Central memory CD8-positive, alpha-beta T cell (primary cell): ENCODE measurements around the gene GNAO1.
"Not testable (repeated sequence)": the region's sequence is repeated elsewhere in the genome, so short reads cannot be mapped to it uniquely, and the experiment has no call there.

ENCODE experiments used
- ATAC-seq: fragments of 150-1000 bp; cut with Tn5 transposase; replicated peaks from 2 replicates; pipeline ENCODE4 v1.10.0; 2022; ENCODE audit warnings: mild to moderate bottlenecking, moderate FRiP score, moderate number of reproducible peaks; ENCODE audit not compliant: poor library complexity, severe bottlenecking; ENCODE audit errors: extremely low read depth
- DNase-seq, 2 donors: peaks; one replicate each; pipeline ENCODE4 v3.0.0; 2021; ENCODE audit warnings: low spot score in 2 of 2
- H3K27ac Mint-ChIP-seq: one replicate; pipeline ENCODE4 v1.8.0; 2022; ENCODE audit warnings: low read depth, mild to moderate bottlenecking, moderate library complexity, mixed read lengths
- H3K27me3 Mint-ChIP-seq: one replicate; pipeline ENCODE4 v1.8.0; 2022; ENCODE audit warnings: mixed read lengths
- H3K36me3 Mint-ChIP-seq: one replicate; pipeline ENCODE4 v1.8.0; 2022; ENCODE audit warnings: mild to moderate bottlenecking, moderate library complexity, mixed read lengths; ENCODE audit not compliant: insufficient read depth
- H3K4me1 Mint-ChIP-seq: one replicate; pipeline ENCODE4 v1.8.0; 2022; ENCODE audit warnings: mixed read lengths
- H3K4me3 Mint-ChIP-seq: one replicate; pipeline ENCODE4 v1.8.0; 2022; ENCODE audit warnings: mild to moderate bottlenecking, moderate library complexity, mixed read lengths
- H3K9me3 Mint-ChIP-seq: one replicate; pipeline ENCODE4 v1.8.0; 2022; ENCODE audit warnings: mixed read lengths

The GNAO1 gene

DNA sequence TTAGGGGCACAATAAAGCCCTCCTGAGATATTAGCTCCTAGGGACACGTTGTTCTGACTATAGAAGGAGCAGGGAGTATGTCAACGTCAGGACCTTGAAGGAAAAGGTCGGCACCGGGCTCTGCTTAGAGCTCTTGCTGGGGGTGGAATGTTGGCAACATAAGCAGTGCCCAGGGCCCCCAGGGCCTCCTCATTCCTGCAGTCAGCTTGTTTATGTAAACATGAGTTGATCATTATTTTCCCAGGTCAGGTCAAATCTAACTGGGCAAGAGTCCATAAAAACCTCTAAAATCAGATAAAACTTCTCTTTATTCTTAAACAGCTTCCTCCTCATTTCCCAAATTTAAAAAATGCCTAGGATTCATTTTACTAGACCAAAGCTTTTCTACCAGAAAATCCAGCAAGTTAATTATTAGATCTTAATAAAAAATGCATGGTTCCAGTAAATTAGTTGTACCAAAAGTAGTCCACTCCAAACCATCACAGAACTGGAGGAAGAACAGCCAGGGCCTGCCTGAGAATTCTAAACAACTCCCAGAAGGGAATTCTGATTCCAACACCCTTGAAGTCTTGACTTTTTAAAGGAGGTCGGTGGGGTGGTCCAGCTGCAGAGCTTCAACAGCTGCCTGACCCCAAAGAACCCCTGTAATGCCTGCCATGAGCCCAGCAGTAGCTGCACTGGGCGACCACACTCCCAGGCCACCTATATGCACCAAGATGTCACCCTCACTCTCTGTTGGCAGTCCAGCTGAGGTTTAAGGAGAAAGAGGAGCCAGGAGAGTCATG lies 179.8 kb downstream of the GNAO1 start:
- DNase-seq: no peak
- no peak overlapping the region for H3K27ac Mint-ChIP-seq
- H3K36me3 Mint-ChIP-seq: peaks cover 16% of the 10 kb centered on the region
- H3K4me1 Mint-ChIP-seq: peaks cover 31% of the 10 kb centered on the region
- H3K4me3 Mint-ChIP-seq: no peak overlapping the region
- H3K27me3 Mint-ChIP-seq: no peaks in the 10 kb centered on the region
- no peak for ATAC-seq
- H3K9me3 Mint-ChIP-seq: no peaks in the 10 kb centered on the region

DNA sequence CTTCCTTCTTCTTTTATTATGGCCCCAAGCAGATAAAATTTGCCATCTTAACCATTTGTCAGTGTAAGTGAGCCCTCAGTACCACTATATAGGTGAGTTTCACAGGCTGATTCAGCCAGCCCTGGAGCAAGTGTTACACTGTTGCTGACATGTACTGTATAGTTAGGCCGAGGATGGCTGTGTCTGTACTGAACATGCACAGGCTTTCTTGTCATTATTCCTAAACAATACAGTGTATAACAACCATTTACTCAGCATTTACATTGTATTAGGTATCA lies 180.3 kb downstream of the GNAO1 start:
- DNase-seq (no peak), ATAC-seq (no peak)
- Mint-ChIP-seq H3K4me3 (no peak overlapping the region), H3K27me3 (no peaks in the 10 kb centered on the region), H3K27ac (no peak overlapping the region), H3K4me1 (peaks cover 31% of the 10 kb centered on the region), H3K9me3 (no peaks in the 10 kb centered on the region), H3K36me3 (peaks cover 16% of the 10 kb centered on the region)

DNA sequence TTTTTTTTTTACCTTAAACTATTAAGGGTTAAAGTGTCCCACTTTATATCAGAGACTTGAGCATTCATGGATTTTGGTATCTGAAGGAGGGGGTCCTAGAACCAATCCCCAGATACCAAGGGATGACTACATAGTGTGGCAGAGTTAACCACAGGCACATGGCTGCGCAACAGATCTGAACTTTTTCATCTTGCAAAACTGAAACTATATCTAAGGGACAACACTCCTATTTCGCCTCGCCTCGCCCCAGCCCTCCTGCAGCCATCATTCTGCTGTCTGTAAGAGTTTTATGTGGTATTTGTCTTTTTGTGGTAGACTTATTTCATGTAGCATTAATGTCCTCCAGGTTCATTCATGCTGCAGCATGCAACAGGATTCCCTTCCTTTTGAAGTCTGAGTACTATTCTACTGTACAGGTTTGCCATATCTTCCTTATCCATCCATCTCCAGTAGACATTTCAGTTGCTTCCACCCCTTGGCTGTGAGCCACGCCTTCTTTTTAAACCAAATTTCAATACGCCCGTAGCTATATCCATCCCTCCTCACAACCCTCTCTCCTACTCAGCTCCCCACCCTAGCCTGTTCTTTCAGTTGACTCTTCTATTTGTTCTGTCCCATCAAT lies 180.8 kb downstream of the GNAO1 start:
- no peak overlapping the region for H3K27ac Mint-ChIP-seq
- H3K9me3 Mint-ChIP-seq: no peaks in the 10 kb centered on the region
- H3K4me3 Mint-ChIP-seq: no peak overlapping the region
- no peaks in the 10 kb centered on the region for H3K27me3 Mint-ChIP-seq
- DNase-seq: no peak
- ATAC-seq: no peak
- H3K36me3 Mint-ChIP-seq: peaks cover 16% of the 10 kb centered on the region
- H3K4me1 Mint-ChIP-seq: peaks cover 32% of the 10 kb centered on the region

DNA sequence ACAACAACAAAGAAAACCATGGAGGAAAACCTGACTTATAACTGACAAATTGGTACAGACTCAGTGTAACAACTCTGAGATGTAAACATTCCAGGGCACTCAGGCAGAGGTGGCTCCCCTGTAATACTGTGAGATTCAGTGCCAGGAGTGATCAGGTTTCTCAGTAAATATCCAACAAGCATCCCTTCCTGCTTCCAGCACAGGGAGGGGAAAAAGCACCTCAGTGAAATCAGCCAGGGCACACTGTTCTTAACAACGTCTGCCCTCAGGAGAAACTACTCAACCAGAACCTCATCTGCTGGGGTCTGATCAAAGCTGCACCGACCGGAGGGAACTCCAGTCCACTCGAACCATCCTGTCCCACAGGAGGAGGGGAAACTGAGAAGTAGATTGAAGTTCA lies 181.7 kb downstream of the GNAO1 start:
- Mint-ChIP-seq H3K27ac (no peak overlapping the region), H3K4me1 (peaks cover 40% of the 10 kb centered on the region), H3K36me3 (peaks cover 14% of the 10 kb centered on the region), H3K4me3 (no peak overlapping the region), H3K9me3 (no peaks in the 10 kb centered on the region), H3K27me3 (no peaks in the 10 kb centered on the region)
- ATAC-seq (no peak), DNase-seq (no peak)

DNA sequence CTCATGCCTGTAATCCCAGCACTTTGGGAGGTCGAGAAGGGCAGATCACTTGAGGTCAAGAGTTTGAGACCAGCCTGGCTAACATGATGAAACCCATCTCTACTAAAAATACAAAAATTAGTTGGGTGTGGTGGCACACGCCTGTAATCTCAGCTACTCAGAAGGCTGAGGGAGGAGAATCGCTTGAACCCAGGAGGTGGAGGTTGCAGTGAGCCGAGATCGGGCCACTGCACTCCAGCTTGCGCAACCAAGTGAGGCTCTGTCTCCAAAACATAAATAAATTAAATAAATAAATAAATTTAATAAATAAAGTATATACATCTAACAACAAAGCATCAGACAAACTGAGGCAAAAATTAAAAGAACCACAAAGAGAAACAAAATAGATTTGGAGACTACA lies 184.5 kb downstream of the GNAO1 start:
- Mint-ChIP-seq H3K4me1 (peaks cover 49% of the 10 kb centered on the region), H3K27ac (peak overlapping the region; percentile 19), H3K36me3 (peaks cover 25% of the 10 kb centered on the region)
- H3K4me3 Mint-ChIP-seq, ATAC-seq, H3K9me3 Mint-ChIP-seq, DNase-seq, H3K27me3 Mint-ChIP-seq: not testable (repeated sequence)

DNA sequence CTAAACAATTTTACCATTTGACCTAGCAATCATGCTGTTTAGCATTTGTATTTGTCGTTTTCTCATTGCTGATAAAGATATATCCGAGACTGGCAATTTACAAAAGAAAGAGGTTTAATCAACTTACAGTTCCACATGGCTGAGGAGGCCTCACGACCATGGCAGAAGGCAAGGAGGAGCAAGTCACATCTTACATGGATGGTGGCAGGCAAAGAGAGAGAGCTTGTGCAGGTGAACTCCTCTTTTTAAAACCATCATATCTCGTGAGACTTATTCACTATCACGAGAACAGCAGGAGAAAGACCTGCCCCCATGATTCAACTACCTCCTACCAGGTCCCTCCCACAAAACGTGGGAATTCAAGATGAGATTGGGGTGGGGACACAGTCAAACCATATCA lies 187.8 kb downstream of the GNAO1 start:
- H3K27me3 Mint-ChIP-seq, H3K27ac Mint-ChIP-seq, ATAC-seq, DNase-seq, H3K4me3 Mint-ChIP-seq: not testable (repeated sequence)
- H3K9me3 Mint-ChIP-seq: peaks cover 12% of the 10 kb centered on the region
- H3K4me1 Mint-ChIP-seq: peaks cover 26% of the 10 kb centered on the region
- peaks cover 40% of the 10 kb centered on the region for H3K36me3 Mint-ChIP-seq

DNA sequence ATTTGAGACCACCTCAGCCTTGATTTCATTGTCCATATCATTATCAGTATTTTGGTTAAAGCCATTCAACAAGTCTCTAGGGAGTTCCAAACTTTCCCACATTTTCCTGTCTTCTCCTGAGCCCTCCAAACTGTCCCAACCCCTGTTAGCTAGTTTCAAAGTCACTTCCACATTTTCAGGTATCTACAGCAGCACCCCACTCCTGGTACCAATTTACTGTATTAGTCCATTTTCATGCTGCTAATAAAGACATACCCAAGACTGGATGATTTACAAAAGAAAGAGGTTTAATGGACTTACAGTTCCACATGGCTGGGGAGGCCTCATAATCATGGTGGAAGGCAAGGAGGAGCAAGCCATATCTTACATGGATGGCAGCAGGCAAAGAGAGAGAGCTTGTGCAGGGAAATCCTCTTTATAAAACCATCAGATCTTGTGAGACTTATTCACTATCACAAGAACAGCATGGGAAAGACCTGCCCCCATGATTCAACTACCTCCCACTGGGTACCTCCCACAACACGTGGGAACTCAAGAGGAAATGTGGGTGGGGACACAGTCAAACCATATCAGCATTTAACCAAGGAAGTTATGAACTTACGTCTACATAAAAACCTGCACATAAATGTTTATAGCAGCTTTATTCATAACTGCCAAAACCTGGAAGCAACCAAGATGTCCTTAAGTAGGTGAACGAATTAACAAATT lies 189.6 kb downstream of the GNAO1 start:
- not testable (repeated sequence) for ATAC-seq, H3K27me3 Mint-ChIP-seq, H3K27ac Mint-ChIP-seq, H3K4me3 Mint-ChIP-seq, DNase-seq
- Mint-ChIP-seq H3K36me3 (peaks cover 46% of the 10 kb centered on the region), H3K9me3 (peaks cover 12% of the 10 kb centered on the region), H3K4me1 (peaks cover 18% of the 10 kb centered on the region)

DNA sequence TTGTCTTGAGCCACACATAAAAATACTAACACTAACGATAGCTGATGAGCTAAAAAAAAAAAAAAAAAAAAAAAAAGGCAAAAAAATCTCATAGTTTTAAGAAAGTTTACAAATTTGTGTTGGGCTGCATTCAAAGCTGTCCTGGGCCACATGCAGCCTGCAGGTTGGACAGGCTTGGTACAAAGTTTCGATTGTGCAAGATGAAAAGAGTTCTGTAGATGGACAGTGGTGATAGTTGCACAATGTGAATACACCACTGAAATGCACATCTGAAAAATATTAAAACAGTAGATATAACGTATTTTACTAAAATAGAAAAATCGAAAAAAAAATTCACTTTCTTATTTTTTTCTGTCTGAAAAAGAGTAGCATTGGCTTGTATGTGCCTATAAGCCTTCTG lies 191.2 kb downstream of the GNAO1 start:
- DNase-seq: no peak
- no peak for ATAC-seq
- no peak overlapping the region for H3K4me3 Mint-ChIP-seq
- no peak overlapping the region for H3K27ac Mint-ChIP-seq
- no peaks in the 10 kb centered on the region for H3K27me3 Mint-ChIP-seq
- H3K36me3 Mint-ChIP-seq: peaks cover 53% of the 10 kb centered on the region
- peaks cover 12% of the 10 kb centered on the region for H3K9me3 Mint-ChIP-seq
- H3K4me1 Mint-ChIP-seq: peaks cover 14% of the 10 kb centered on the region

DNA sequence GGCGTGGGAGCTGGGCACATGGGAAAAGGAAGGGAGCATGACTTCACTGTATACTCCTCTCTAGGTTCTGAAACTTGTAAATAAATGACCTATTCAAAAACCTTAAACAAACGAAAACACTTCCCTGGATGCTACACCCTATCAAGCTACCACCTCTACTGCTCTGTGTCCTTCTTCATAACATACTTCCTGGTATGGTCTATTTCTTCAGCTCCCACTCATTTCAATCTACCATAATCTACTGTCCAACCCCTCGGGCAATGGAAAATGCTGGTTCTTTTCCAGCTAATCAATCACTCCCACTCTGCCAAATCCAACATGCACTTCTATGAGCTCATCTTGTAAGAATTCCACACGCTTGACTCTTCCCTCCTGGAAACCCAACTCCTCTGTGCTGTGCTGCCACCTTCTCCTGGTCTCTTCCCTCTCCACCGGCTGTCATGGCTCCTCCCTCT lies 191.6 kb downstream of the GNAO1 start:
- no peak for DNase-seq
- H3K27ac Mint-ChIP-seq: no peak overlapping the region
- H3K36me3 Mint-ChIP-seq: peaks cover 53% of the 10 kb centered on the region
- no peak for ATAC-seq
- peaks cover 12% of the 10 kb centered on the region for H3K9me3 Mint-ChIP-seq
- no peak overlapping the region for H3K4me3 Mint-ChIP-seq
- peaks cover 10% of the 10 kb centered on the region for H3K4me1 Mint-ChIP-seq
- H3K27me3 Mint-ChIP-seq: no peaks in the 10 kb centered on the region

DNA sequence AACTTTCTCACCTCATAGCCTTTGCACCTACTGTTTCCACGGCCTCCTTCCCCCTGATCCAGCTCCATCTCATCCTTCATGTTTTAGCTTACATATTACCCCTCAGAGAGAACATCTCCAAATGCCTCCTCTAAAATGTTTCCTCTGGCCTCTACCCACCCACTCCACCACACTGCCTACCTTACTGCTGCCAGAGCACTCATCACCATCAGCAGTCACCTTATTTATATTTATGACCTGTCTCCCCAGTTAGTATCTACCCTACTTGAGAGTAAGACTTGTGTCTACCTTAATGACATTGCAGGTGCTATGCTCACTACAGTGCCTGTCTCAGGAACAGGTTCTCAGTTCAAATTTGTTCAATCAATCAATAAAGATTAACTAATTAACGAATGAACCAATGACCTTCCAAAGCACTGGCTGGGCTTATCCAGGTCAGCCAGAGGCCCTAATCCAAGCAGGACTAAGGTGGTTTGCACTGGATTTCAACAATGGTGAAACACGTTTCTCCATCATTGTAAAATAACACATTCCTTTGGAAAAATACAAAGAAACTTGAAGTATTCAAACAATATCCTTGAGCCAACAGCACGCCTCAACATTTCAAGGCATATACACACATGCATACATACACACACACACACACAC lies 192.9 kb downstream of the GNAO1 start:
- no peak overlapping the region for H3K4me3 Mint-ChIP-seq
- ATAC-seq: no peak

DNA sequence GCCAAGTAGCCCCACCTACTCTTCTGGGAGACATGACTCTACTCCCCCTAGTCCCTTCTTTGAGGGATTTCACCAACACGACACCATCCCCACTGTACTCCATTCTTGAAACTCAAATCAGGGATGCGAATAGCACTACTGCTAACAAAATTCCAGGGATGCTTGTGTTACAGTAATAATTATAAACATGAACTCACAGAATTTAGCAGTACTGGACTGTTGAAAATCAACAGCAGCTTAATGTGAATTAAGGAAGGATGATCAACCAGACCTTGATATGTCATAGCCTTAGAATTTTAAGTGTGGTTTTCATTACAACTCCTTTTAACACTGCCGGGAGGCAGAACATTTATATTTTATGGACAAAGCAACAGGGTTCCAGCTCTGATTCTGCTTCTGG lies 196.1 kb downstream of the GNAO1 start:
- DNase-seq (no peak), ATAC-seq (no peak)
- no peaks in the 10 kb centered on the region for H3K27me3 Mint-ChIP-seq
- no peak overlapping the region for H3K4me3 Mint-ChIP-seq
- peaks cover 46% of the 10 kb centered on the region for H3K36me3 Mint-ChIP-seq
- peaks cover 7% of the 10 kb centered on the region for H3K9me3 Mint-ChIP-seq
- no peaks in the 10 kb centered on the region for H3K4me1 Mint-ChIP-seq
- no peak overlapping the region for H3K27ac Mint-ChIP-seq

More for the DNA sequence above, 192.9 kb downstream of the GNAO1 start:
- H3K9me3 Mint-ChIP-seq: peaks cover 12% of the 10 kb centered on the region
- peaks cover 48% of the 10 kb centered on the region for H3K36me3 Mint-ChIP-seq
- H3K4me1 Mint-ChIP-seq: peaks cover under 1% of the 10 kb centered on the region
- H3K27ac Mint-ChIP-seq: no peak overlapping the region
- no peak for DNase-seq
- H3K27me3 Mint-ChIP-seq: no peaks in the 10 kb centered on the region

DNA sequence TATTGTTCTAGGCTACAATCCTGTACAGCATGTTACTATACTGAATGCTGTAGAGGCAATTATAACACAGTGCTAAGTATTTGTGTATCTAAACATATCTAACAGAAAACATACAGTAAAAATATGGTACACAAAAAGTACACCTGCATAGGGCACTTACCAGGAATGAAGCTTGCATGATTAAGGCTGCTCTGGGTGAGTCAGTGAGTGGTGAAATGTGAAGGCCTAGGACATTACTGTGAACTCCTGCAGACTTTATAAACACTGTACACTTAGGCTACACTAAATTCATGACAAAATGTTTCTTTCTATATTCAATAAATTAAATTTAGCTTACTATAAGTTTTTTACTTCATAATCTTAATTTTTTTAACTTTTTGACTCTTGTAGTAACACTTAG lies 196.9 kb downstream of the GNAO1 start:
- ATAC-seq: no peak

More for the DNA sequence above, 196.9 kb downstream of the GNAO1 start:
- peaks cover 2% of the 10 kb centered on the region for H3K4me1 Mint-ChIP-seq
- no peaks in the 10 kb centered on the region for H3K27me3 Mint-ChIP-seq
- peaks cover 45% of the 10 kb centered on the region for H3K36me3 Mint-ChIP-seq
- H3K4me3 Mint-ChIP-seq: no peak overlapping the region
- DNase-seq: no peak
- no peak overlapping the region for H3K27ac Mint-ChIP-seq
- H3K9me3 Mint-ChIP-seq: peaks cover 5% of the 10 kb centered on the region
